MM.1S (cell line): Measurements from ENCODE around the gene CUL1.

Source experiments
- DNase-seq: peaks from one replicate; pipeline ENCODE4 v3.0.0-alpha.2; 2015
- H2AFZ ChIP-seq: fragments of 300-600 bp; sonication (generic); 2 replicates; pipeline ENCODE4 v1.6.0; 2016; ENCODE audit warnings: antibody characterized with exemption, low read length
- H3F3A ChIP-seq: fragments of 300-600 bp; sonication (generic); 2 replicates; pipeline ENCODE4 v1.6.1; 2016; ENCODE audit warnings: mild to moderate bottlenecking, antibody characterized with exemption, low read length, moderate library complexity, mixed read lengths; ENCODE audit not compliant: insufficient read depth
- H3K27ac ChIP-seq: fragments of 300-600 bp; sonication (generic); 2 replicates; pipeline ENCODE4 v1.5.1; 2016; ENCODE audit warnings: mild to moderate bottlenecking, low read length
- H3K27me3 ChIP-seq: fragments of 300-600 bp; sonication (generic); replicated peaks from 2 replicates; pipeline ENCODE4 v1.6.0; 2016; ENCODE audit warnings: low read length; ENCODE audit not compliant: insufficient read depth
- H3K36me3 ChIP-seq: fragments of 300-600 bp; sonication (generic); replicated peaks from 2 replicates; pipeline ENCODE4 v1.6.1; 2016; ENCODE audit warnings: mild to moderate bottlenecking, low read length, mixed read lengths; ENCODE audit not compliant: insufficient read depth
- H3K4me1 ChIP-seq: fragments of 300-600 bp; sonication (generic); 2 replicates; pipeline ENCODE4 v1.6.1; 2016; ENCODE audit warnings: low read length, mixed read lengths
- H3K4me2 ChIP-seq: fragments of 300-600 bp; sonication (generic); 2 replicates; pipeline ENCODE4 v1.6.0; 2016; ENCODE audit warnings: low read depth, low read length
- H3K4me3 ChIP-seq: fragments of 300-600 bp; sonication (generic); 2 replicates; pipeline ENCODE4 v1.5.1; 2016; ENCODE audit warnings: low read length, mixed read lengths
- H3K79me2 ChIP-seq: fragments of 300-600 bp; sonication (generic); 2 replicates; pipeline ENCODE4 v1.6.1; 2016; ENCODE audit warnings: mixed run types, low read length, mixed read lengths
- H3K9ac ChIP-seq: fragments of 300-600 bp; sonication (generic); 2 replicates; pipeline ENCODE4 v1.6.1; 2016; ENCODE audit warnings: low read length, mixed read lengths
- H3K9me2 ChIP-seq: fragments of 300-600 bp; sonication (generic); replicated peaks from 2 replicates; pipeline ENCODE4 v1.6.1; 2016; ENCODE audit warnings: mild to moderate bottlenecking, low read length, mixed read lengths; ENCODE audit not compliant: insufficient read depth
- H3K9me3 ChIP-seq: fragments of 300-600 bp; sonication (generic); replicated peaks from 2 replicates; pipeline ENCODE4 v1.6.1; 2016; ENCODE audit warnings: mild to moderate bottlenecking, low read length, mixed read lengths; ENCODE audit not compliant: insufficient read depth
- H4K20me1 ChIP-seq: fragments of 300-600 bp; sonication (generic); 2 replicates; pipeline ENCODE4 v1.6.1; 2016; ENCODE audit warnings: mild to moderate bottlenecking, low read length, moderate library complexity, mixed read lengths; ENCODE audit not compliant: insufficient read depth
- CTCF ChIP-seq: fragments of 300-600 bp; sonication (generic); IDR thresholded peaks from 2 replicates; pipeline ENCODE4 v1.5.1; 2016; ENCODE audit warnings: antibody characterized with exemption, low read length, mixed read lengths
- EZH2 ChIP-seq: fragments of 300-600 bp; sonication (generic); optimal IDR thresholded peaks from 2 replicates; pipeline ENCODE3; 2017; ENCODE audit warnings: low read depth, mild to moderate bottlenecking, antibody characterized with exemption, low read length, mixed read lengths
- EZH2phosphoT487 ChIP-seq: fragments of 300-600 bp; sonication (generic); IDR thresholded peaks from 2 replicates; pipeline ENCODE4 v1.6.1; 2018; ENCODE audit warnings: antibody characterized with exemption, low read length

CUL1 gene

GRCh38 chr7:148697256-148698006, 1.3 kb upstream of the CUL1 start:
- H3K9ac ChIP-seq, result peak overlapping the region; percentile 91
- no peaks in the 10 kb centered on the region for H3K9me3 ChIP-seq
- H3K4me1 ChIP-seq, result peaks cover 20% of the 10 kb centered on the region
- peak overlapping the region; percentile 80 for H3K4me3 ChIP-seq
- DNase-seq, result no peak
- peaks cover 17% of the 10 kb centered on the region for H4K20me1 ChIP-seq
- TF ChIP-seq EZH2phosphoT487, result no peak
- no peak for TF ChIP-seq CTCF
- no peak for TF ChIP-seq EZH2
- peak overlapping the region; percentile 83 for H3K4me2 ChIP-seq
- H3F3A ChIP-seq, result peaks cover 19% of the 10 kb centered on the region
- H3K27ac ChIP-seq, result peak overlapping the region; percentile 83
- H3K36me3 ChIP-seq, result no peaks in the 10 kb centered on the region
- peak overlapping the region; percentile 75 for H2AFZ ChIP-seq
- H3K9me2 ChIP-seq, result no peaks in the 10 kb centered on the region
- H3K27me3 ChIP-seq, result no peaks in the 10 kb centered on the region
- H3K79me2 ChIP-seq, result peaks cover 46% of the 10 kb centered on the region

GRCh38 chr7:148698007-148698396, 701 bp upstream of the CUL1 start:
- H3K27me3 ChIP-seq, result no peaks in the 10 kb centered on the region
- H3K9ac ChIP-seq, result peak overlapping the region; percentile 91
- no peak for TF ChIP-seq EZH2
- no peak for TF ChIP-seq EZH2phosphoT487
- no peak for TF ChIP-seq CTCF
- H3K36me3 ChIP-seq, result no peaks in the 10 kb centered on the region
- H4K20me1 ChIP-seq, result peaks cover 23% of the 10 kb centered on the region
- H3K9me2 ChIP-seq, result no peaks in the 10 kb centered on the region
- peaks cover 26% of the 10 kb centered on the region for H3K4me1 ChIP-seq
- DNase-seq, result peak; percentile 48
- peak overlapping the region; percentile 83 for H3K4me2 ChIP-seq
- peaks cover 52% of the 10 kb centered on the region for H3K79me2 ChIP-seq
- peak overlapping the region; percentile 80 for H3K4me3 ChIP-seq
- peaks cover 19% of the 10 kb centered on the region for H3F3A ChIP-seq
- no peaks in the 10 kb centered on the region for H3K9me3 ChIP-seq
- H3K27ac ChIP-seq, result peak overlapping the region; percentile 83
- peak overlapping the region; percentile 75 for H2AFZ ChIP-seq

GRCh38 chr7:148699024-148699781, 500 bp downstream of the CUL1 start:
- Histone ChIP-seq H3K27me3 (no peaks in the 10 kb centered on the region), H3K79me2 (peaks cover 64% of the 10 kb centered on the region), H2AFZ (no peak overlapping the region), H3F3A (peaks cover 19% of the 10 kb centered on the region), H3K27ac (peak overlapping the region; percentile 83), H3K9me2 (no peaks in the 10 kb centered on the region), H3K4me2 (peak overlapping the region; percentile 82; the same call in 1 of the 2 replicates), H3K36me3 (no peaks in the 10 kb centered on the region), H3K9ac (peak overlapping the region; percentile 91), H3K4me1 (peaks cover 33% of the 10 kb centered on the region), H3K4me3 (peak overlapping the region; percentile 80), H4K20me1 (peaks cover 32% of the 10 kb centered on the region), H3K9me3 (no peaks in the 10 kb centered on the region)
- peak; percentile 72 for DNase-seq
- TF ChIP-seq EZH2 (no peak), EZH2phosphoT487 (no peak), CTCF (no peak)
